IMR-90 (cell line): ENCODE results near the gene VSTM5. TPM values are rescaled to one million over a fixed set of nuclear protein-coding genes. Genes with fewer than 3 reads are reported as not detected.

Source experiments
- ATAC-seq: fragments of 200-7000 bp; cut with Tn5 transposase; 2 replicates; pipeline ENCODE4 v1.9.1; 2020; ENCODE audit warnings: low read depth, mild to moderate bottlenecking, moderate library complexity
- BruUV-seq: library from RNA; stranded (reverse); fragments of 400-500 nt; replicated peaks from 2 replicates; lab custom pipeline; 2021; lab: Mats Ljungman, UMichigan
- CTCF ChIA-PET: fragments of 300-600 bp; formaldehyde crosslinking; extraction: SDS; loops from one replicate; lab custom pipeline; 2021; ENCODE audit warnings: antibody characterized with exemption; lab: Yijun Ruan, JAX
- POLR2A ChIA-PET: fragments of 300-600 bp; sonication (Branson Sonifier 250); formaldehyde crosslinking; loops from one replicate; lab custom pipeline; 2022; ENCODE audit warnings: antibody characterized with exemption; ENCODE audit not compliant: unreplicated experiment; lab: Charles Lee
- DNase-seq: peaks from one replicate; pipeline ENCODE4 v3.0.0; 2013
- H2AFZ ChIP-seq: replicated peaks from 2 replicates; pipeline ENCODE3; 2013; ENCODE audit warnings: low read length, mild to moderate bottlenecking; ENCODE audit not compliant: poor library complexity
- H2AK5ac ChIP-seq: 2 replicates; pipeline ENCODE4 v1.6.1; 2013; ENCODE audit warnings: low read depth, low read length, inconsistent platforms
- H2AK9ac ChIP-seq: replicated peaks from 2 replicates; pipeline ENCODE3; 2013; ENCODE audit warnings: mild to moderate bottlenecking, low read depth, low read length, moderate library complexity; ENCODE audit not compliant: poor library complexity
- H2BK120ac ChIP-seq: 2 replicates; pipeline ENCODE4 v1.6.1; 2013; ENCODE audit warnings: low read depth, low read length, inconsistent platforms
- H2BK15ac ChIP-seq: 3 replicates; pipeline ENCODE4 v1.6.1; 2013; ENCODE audit warnings: low read depth, low read length, inconsistent platforms
- H2BK20ac ChIP-seq: 2 replicates; pipeline ENCODE4 v1.6.1; 2013; ENCODE audit warnings: low read depth, mild to moderate bottlenecking, inconsistent platforms, low read length, moderate library complexity
- H2BK5ac ChIP-seq: 2 replicates; pipeline ENCODE4 v1.6.1; 2013; ENCODE audit warnings: mild to moderate bottlenecking, low read depth, low read length, inconsistent platforms; ENCODE audit not compliant: poor library complexity, severe bottlenecking
- H3K14ac ChIP-seq: replicated peaks from 2 replicates; pipeline ENCODE4 v1.6.1; 2013; ENCODE audit warnings: low read depth, low read length, inconsistent platforms
- H3K18ac ChIP-seq: 2 replicates; pipeline ENCODE4 v1.6.1; 2013; ENCODE audit warnings: low read depth, low read length, control low read depth
- H3K23ac ChIP-seq: 2 replicates; pipeline ENCODE4 v1.6.1; 2013; ENCODE audit warnings: low read depth, low read length, inconsistent platforms
- H3K27ac ChIP-seq: 2 replicates; pipeline ENCODE4 v1.5.1; 2013; ENCODE audit warnings: mild to moderate bottlenecking, control low read depth, low read length; ENCODE audit not compliant: insufficient read depth
- H3K27me3 ChIP-seq: 2 replicates; pipeline ENCODE4 v1.6.1; 2013; ENCODE audit warnings: low read length; ENCODE audit not compliant: control insufficient read depth, insufficient read depth
- H3K36me3 ChIP-seq: 2 replicates; pipeline ENCODE4 v1.6.1; 2013; ENCODE audit warnings: low read length, mixed read lengths; ENCODE audit not compliant: control insufficient read depth, insufficient read depth
- H3K4ac ChIP-seq: 2 replicates; pipeline ENCODE4 v1.6.1; 2013; ENCODE audit warnings: low read depth, low read length, inconsistent platforms
- H3K4me1 ChIP-seq: 2 replicates; pipeline ENCODE4 v1.6.1; 2013; ENCODE audit warnings: low read length, mixed read lengths; ENCODE audit not compliant: control insufficient read depth, insufficient read depth
- H3K4me2 ChIP-seq: 2 replicates; pipeline ENCODE4 v1.6.1; 2013; ENCODE audit warnings: low read depth, mild to moderate bottlenecking, control low read depth, low read length, moderate library complexity
- H3K4me3 ChIP-seq: 2 replicates; pipeline ENCODE4 v1.5.1; 2013; ENCODE audit warnings: low read depth, mild to moderate bottlenecking, control low read depth, low read length, moderate library complexity; ENCODE audit not compliant: insufficient read depth
- H3K56ac ChIP-seq: 2 replicates; pipeline ENCODE4 v1.6.1; 2013; ENCODE audit warnings: low read length, inconsistent platforms; ENCODE audit not compliant: insufficient read depth; ENCODE audit errors: extremely low read depth
- H3K79me1 ChIP-seq, 2 experiments: 2 replicates each; pipeline ENCODE4 v1.6.1; 2013; ENCODE audit warnings: low read length in 2 of 2, inconsistent platforms in 1 of 2, low read depth in 1 of 2
- H3K9ac ChIP-seq: 2 replicates; pipeline ENCODE4 v1.6.1; 2013; ENCODE audit warnings: low read depth, low read length, control low read depth
- H3K9me1 ChIP-seq: 2 replicates; pipeline ENCODE4 v1.6.1; 2013; ENCODE audit warnings: low read length, inconsistent platforms; ENCODE audit not compliant: insufficient read depth
- H3K9me3 ChIP-seq: 2 replicates; pipeline ENCODE4 v1.6.1; 2013; ENCODE audit warnings: low read length; ENCODE audit not compliant: control insufficient read depth, insufficient read depth
- H4K20me1 ChIP-seq: 2 replicates; pipeline ENCODE4 v1.6.1; 2013; ENCODE audit warnings: low read length, inconsistent platforms; ENCODE audit not compliant: insufficient read depth
- H4K5ac ChIP-seq: 2 replicates; pipeline ENCODE4 v1.6.1; 2013; ENCODE audit warnings: mild to moderate bottlenecking, low read depth, low read length, control low read depth
- H4K8ac ChIP-seq, 2 experiments: 2 replicates each; pipeline ENCODE4 v1.6.1; 2013; ENCODE audit warnings: low read depth in 2 of 2, low read length in 2 of 2, control low read depth in 1 of 2, inconsistent platforms in 1 of 2
- H4K91ac ChIP-seq: 2 replicates; pipeline ENCODE4 v1.6.1; 2013; ENCODE audit warnings: low read depth, low read length, inconsistent platforms; ENCODE audit not compliant: insufficient read depth
- CEBPB ChIP-seq: IDR thresholded peaks from 2 replicates; pipeline ENCODE4 v1.6.1; 2012; ENCODE audit warnings: low read depth, low read length, improper control_type of control experiment
- NFE2L2 ChIP-seq: fragments of 150-350 bp; IDR thresholded peaks from 2 replicates; pipeline ENCODE4 v1.6.1; 2016; ENCODE audit warnings: low read depth, mild to moderate bottlenecking, low read length
- SMC3 ChIP-seq: fragments of 150-350 bp; IDR thresholded peaks from 2 replicates; pipeline ENCODE4 v1.6.1; 2016; ENCODE audit warnings: low read depth, mild to moderate bottlenecking, antibody characterized with exemption, low read length, moderate library complexity
- WGBS, 2 experiments: methylation state at CpG; one replicate each; pipeline versions ENCODE4 v1.1.5 to v1.1.7; 2013; ENCODE audit warnings: missing lambda C conversion rate in 2 of 2; ENCODE audit not compliant: insufficient read length in 1 of 2; ENCODE audit errors: extremely low coverage in 2 of 2; 5-methylcytosine and 5-hydroxymethylcytosine counted together
- dilution Hi-C: fragments of 300-500 bp; cut with HindIII; formaldehyde crosslinking; loops from one replicate; pipeline ENCODE4 v1.14.3; 2018; ENCODE audit warnings: low sequenced_read_pairs; ENCODE audit not compliant: unreplicated experiment
- in situ Hi-C: fragments of 300-500 bp; cut with MboI; formaldehyde crosslinking; loops from 3 replicates; pipeline ENCODE4 v1.14.3; 2019; ENCODE audit warnings: low sequenced_read_pairs, inconsistent platforms, mixed read lengths
- intact Hi-C: fragments of 100-400 bp; cut with micrococcal nuclease; formaldehyde crosslinking; loops from 2 replicates; pipeline ENCODE4 v1.10.0; 2022
- polyA plus RNA-seq, 3 experiments: library from polyadenylated mRNA; depleted of rRNA; stranded (reverse); fragments of >200 nt; gene quantifications; 2 replicates each; pipeline ENCODE4 v1.2.3, GENCODE V29; 2012; ENCODE audit warnings: low replicate concordance in 1 of 3
- total RNA-seq: library from RNA; depleted of rRNA; stranded (reverse); fragments of >200 nt; gene quantifications from 2 replicates; pipeline ENCODE4 v1.2.3, GENCODE V29; 2012
- TF ChIP-seq, protein P1 (sequence below): fragments of 150-350 bp; IDR thresholded peaks from 2 replicates; pipeline ENCODE4 v1.6.1; 2017; ENCODE audit warnings: mild to moderate bottlenecking, antibody characterized with exemption, low read length, low read depth
- TF ChIP-seq, protein P2 (sequence below): conservative IDR thresholded peaks from 2 replicates; pipeline ENCODE4 v1.5.1; 2012; ENCODE audit warnings: mild to moderate bottlenecking, low read depth, low read length, improper control_type of control experiment
- TF ChIP-seq, protein P3 (sequence below): fragments of 150-350 bp; IDR thresholded peaks from 2 replicates; pipeline ENCODE4 v1.6.1; 2016; ENCODE audit warnings: low read depth, mild to moderate bottlenecking, low read length, moderate library complexity, borderline replicate concordance

VSTM5 gene
- total and polyA plus RNA-seq, 2 of the 4 experiments (the other 2 are of a cell fraction): 0.36 to 0.43 TPM

DNA sequence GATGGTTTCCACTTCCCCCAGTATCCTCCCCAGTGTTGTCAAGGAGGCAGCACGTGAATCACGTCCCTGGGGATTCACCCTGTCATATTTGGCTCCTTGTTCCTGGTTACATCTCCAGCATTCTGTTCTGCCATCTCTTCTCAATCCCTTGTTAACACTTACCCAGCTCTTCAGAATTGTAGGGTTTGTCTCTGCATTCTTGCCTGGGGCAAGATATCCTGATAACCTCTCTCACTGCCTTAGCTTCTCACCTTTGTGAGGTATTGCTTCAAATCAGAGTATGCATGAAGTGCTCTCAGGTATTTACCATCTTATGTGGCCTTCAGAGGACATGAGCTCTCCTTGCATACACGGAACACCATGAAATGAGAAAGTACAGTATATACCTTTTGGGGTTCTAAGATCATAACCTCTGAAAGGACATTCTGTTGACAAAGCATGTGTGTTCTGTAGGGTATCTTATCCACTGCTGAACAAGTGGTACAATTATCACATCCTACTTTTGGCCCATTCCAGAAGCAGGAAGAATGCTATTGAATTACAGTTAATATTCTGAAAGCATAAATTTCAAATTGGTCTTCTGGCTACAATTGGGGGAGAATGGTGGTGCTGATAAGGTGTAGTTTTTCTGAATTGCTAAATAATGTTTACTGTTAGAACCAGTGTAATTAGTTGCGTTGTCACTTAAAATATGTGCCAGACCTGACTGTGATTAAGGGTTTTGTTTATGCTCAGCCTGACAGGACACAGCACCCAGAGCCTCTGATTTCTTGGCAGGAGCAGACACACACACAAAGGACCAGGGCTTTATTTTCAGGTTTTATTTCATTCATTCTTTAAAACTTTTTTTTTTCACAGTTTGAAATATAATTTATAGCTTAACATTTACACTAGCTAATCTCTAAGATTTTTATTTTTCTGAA is 32.7 kb downstream of the VSTM5 start:
- dilution Hi-C loops: no loop called here
- Histone ChIP-seq H3K4me3 (no peak overlapping the region), H3K4me2 (no peak overlapping the region), H2BK5ac (no peak overlapping the region), H3K27ac (no peak overlapping the region), H4K5ac (no peak overlapping the region), H3K56ac (no peak overlapping the region), H2AK9ac (no peak overlapping the region), H2BK20ac (no peak overlapping the region), H3K9me1 (no peaks in the 10 kb centered on the region), H3K4me1 (no peaks in the 10 kb centered on the region), H4K91ac (no peak overlapping the region), H3K36me3 (peaks cover 9% of the 10 kb centered on the region), H2BK15ac (no peak overlapping the region), H2BK120ac (no peak overlapping the region), H4K8ac (no peak overlapping the region), H3K9me3 (no peaks in the 10 kb centered on the region), H3K14ac (no peak overlapping the region), H2AFZ (no peak overlapping the region), H3K23ac (no peak overlapping the region), H3K79me1 (no peaks in the 10 kb centered on the region), H3K4ac (no peak overlapping the region), H4K20me1 (no peaks in the 10 kb centered on the region), H3K18ac (no peak overlapping the region), H2AK5ac (no peak overlapping the region), H3K9ac (no peak overlapping the region), H3K27me3 (no peaks in the 10 kb centered on the region)
- ChIA-PET CTCF (no interaction called here), POLR2A (interaction anchor here (0.8 to 0.9 kb wide), 2 partner anchors 10 to 59 kb away, joined by 6 to 7 read pairs; no protein-coding TSS in a partner anchor)
- 87% methylated on average over 3 of the region's 4 CpGs; no CpG with 5 or more reads in 1 of the 2 experiments for WGBS, 2 experiments
- intact Hi-C loops: no loop called here
- in situ Hi-C loops: no loop called here
- TF ChIP-seq SMC3 (no peak), NFE2L2 (no peak), CEBPB (no peak)
- TF ChIP-seq, protein P1, sequence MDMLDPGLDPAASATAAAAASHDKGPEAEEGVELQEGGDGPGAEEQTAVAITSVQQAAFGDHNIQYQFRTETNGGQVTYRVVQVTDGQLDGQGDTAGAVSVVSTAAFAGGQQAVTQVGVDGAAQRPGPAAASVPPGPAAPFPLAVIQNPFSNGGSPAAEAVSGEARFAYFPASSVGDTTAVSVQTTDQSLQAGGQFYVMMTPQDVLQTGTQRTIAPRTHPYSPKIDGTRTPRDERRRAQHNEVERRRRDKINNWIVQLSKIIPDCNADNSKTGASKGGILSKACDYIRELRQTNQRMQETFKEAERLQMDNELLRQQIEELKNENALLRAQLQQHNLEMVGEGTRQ: no peak
- TF ChIP-seq, protein P2, sequence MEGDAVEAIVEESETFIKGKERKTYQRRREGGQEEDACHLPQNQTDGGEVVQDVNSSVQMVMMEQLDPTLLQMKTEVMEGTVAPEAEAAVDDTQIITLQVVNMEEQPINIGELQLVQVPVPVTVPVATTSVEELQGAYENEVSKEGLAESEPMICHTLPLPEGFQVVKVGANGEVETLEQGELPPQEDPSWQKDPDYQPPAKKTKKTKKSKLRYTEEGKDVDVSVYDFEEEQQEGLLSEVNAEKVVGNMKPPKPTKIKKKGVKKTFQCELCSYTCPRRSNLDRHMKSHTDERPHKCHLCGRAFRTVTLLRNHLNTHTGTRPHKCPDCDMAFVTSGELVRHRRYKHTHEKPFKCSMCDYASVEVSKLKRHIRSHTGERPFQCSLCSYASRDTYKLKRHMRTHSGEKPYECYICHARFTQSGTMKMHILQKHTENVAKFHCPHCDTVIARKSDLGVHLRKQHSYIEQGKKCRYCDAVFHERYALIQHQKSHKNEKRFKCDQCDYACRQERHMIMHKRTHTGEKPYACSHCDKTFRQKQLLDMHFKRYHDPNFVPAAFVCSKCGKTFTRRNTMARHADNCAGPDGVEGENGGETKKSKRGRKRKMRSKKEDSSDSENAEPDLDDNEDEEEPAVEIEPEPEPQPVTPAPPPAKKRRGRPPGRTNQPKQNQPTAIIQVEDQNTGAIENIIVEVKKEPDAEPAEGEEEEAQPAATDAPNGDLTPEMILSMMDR: no peak
- TF ChIP-seq, protein P3, sequence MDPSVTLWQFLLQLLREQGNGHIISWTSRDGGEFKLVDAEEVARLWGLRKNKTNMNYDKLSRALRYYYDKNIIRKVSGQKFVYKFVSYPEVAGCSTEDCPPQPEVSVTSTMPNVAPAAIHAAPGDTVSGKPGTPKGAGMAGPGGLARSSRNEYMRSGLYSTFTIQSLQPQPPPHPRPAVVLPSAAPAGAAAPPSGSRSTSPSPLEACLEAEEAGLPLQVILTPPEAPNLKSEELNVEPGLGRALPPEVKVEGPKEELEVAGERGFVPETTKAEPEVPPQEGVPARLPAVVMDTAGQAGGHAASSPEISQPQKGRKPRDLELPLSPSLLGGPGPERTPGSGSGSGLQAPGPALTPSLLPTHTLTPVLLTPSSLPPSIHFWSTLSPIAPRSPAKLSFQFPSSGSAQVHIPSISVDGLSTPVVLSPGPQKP: no peak
- BruUV-seq: no TSS peak
- DNase-seq: no peak
- no peak for ATAC-seq
